HG02870 (cell line): Measurements from ENCODE around the gene MLH1.
A peak's percentile ranks its signal among the peaks of the same experiment; 100 is the strongest.
"Not testable (repeated sequence)": the region's sequence is repeated elsewhere in the genome, so short reads cannot be mapped to it uniquely, and the experiment has no call there.

ENCODE experiments used
- ATAC-seq: cut with Tn5 transposase; IDR thresholded peaks from one replicate; pipeline ENCODE4 v1.9.1; 2021; ENCODE audit warnings: mild to moderate bottlenecking, moderate library complexity; ENCODE audit not compliant: unreplicated experiment

The MLH1 gene

DNA sequence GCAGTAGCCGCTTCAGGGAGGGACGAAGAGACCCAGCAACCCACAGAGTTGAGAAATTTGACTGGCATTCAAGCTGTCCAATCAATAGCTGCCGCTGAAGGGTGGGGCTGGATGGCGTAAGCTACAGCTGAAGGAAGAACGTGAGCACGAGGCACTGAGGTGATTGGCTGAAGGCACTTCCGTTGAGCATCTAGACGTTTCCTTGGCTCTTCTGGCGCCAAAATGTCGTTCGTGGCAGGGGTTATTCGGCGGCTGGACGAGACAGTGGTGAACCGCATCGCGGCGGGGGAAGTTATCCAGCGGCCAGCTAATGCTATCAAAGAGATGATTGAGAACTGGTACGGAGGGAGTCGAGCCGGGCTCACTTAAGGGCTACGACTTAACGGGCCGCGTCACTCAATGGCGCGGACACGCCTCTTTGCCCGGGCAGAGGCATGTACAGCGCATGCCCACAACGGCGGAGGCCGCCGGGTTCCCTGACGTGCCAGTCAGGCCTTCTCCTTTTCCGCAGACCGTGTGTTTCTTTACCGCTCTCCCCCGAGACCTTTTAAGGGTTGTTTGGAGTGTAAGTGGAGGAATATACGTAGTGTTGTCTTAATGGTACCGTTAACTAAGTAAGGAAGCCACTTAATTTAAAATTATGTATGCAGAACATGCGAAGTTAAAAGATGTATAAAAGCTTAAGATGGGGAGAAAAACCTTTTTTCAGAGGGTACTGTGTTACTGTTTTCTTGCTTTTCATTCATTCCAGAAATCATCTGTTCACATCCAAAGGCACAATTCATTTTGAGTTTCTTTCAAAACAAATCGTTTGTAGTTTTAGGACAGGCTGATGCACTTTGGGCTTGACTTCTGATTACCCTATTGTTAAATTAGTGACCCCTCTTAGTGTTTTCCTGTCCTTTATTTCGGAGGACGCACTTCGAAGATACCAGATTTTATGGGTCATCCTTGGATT lies at the start of gene MLH1:
Gene MLH1, plus strand, starts transcription at position 193 of the 958 bp plus-strand sequence. Its CDS starts 30 bp downstream, at position 223.
- ATAC-seq: peak; percentile 91

DNA sequence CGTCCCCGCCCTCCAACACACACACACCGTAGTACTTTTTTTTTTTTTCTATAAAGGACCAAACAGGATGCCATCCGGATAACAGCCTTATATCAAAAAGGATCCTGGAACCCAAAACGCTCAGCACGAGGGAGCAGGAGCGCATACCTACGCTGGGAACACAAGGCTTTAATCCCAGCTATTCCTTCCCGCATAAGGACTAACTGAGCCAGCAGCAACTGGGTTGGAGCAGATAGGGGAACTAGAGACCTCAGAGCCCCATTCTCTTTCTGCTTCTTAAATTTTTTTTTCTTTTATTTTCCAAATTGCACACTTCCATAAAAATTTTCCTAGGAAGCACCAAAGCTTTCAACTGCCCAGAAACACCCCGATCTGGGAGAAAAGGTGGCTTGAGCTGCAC lies 49.7 kb upstream of the MLH1 start:
- no peak for ATAC-seq

DNA sequence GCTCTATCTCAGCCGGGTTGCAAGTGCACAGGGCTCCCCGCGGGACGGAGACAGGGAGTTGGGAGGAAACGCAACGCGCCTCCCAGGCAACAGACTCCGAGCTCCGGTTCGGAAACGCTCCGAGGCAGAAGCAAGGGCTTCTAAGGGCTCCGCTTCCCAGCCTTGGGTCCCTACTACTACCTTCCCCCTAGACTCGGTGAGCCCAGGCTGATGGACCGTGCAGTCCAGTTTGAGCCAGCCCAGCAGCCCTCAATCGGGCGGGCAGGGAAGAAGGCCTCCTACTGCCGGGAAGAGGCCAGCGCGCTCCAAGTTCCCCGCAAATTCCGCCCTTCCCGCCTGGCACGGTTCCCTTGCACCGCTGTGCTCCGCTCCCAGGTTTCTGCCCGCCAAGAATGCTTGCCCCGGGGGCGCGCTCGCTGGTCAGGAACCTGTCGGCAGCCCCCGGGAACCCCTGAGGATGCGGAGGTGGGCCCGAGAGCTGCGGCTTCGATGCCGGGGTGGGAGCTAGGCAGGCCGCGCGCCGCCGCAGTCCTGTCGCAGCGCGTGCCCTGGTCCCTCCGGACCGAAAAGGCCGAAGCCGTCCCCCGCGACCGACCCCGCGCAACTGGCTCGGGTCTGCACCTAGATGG lies 49.2 kb upstream of the MLH1 start:
- peak; percentile 36 for ATAC-seq

DNA sequence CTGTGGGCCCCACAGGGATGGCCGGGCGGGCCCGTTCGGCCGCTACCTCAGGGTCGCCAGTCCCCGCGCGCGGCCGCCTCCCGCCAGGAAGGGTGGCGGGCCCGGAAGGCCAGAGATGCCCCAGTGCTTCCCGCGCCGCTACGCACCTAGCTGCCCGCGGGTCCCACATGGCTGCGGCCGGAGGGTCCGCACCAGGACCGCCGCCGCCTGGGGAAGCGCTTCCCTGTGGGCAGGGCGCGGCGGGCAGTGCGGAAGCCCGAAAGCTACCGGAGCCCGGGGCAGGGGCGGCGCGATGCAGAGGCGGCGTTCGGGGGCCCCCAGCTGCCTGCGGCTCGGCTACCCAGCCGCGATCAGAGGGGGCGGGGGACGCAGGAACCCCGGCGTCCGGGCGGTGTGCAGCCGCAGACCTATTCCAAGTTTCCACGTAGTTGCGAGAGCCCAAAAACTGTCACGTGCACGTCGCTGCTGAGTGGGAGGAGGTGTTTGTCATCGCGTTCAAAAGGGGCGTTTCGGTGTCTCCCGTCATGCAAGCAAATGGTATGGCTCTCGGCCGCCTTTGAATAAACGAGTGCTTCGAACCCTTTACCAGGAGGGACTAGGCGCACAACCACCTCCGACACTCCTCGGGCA lies 48.6 kb upstream of the MLH1 start, which contains the start of gene TRANK1:
Gene TRANK1, minus strand, starts transcription at position 414 of the 630 bp plus-strand sequence. Its CDS starts 245 bp downstream, at position 169.
- peak; percentile 49 for ATAC-seq

DNA sequence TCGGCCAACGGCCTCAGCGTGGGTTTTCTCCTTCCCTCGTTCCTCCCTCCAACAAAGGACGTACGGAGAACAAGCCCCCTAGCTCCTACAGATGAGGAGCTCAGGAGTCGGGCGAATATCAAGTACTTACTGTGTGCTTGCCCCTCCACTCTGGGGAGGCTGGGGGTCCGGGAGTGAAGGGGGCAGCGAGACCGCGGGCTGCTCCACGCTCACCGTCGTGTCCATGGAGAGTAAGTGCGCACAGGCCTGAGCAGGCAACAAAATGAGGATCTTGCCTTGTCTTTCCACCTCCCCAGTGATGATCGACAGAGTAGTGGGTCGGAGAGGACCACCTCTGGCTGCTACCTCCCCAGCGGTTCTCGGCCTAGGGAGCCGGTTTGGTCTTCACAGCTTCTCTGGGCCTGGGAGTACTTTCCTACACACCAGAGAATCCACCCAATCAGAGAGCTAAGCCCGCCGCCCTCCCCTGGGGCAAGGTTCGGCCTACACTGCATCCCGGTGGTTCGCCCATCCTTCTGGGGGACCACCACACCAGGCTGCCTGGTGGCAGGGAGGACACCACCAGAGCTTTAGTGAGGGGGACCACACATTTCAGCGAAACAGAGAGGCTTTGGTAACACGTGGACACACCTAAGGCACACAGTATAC lies 47.9 kb upstream of the MLH1 start:
- ATAC-seq: no peak

DNA sequence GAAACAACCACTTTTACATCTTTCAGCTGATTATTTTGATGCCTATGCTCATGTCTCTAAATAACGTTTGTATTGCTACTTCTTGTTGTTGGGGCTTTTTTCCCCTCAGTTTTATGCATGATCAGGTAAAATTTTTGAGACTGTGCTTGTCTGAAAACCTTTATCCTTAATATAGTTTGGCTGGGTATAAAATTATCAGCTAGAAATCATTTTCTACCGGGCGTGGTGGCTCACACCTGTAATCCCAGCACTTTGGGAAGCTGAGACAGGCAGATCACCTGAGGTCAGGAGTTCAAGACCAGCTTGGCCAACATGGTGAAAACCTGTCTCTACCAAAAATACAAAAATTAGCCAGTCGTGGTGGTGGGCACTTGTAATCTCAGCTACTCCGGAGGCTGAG lies 45.5 kb upstream of the MLH1 start:
- ATAC-seq: not testable (repeated sequence)

DNA sequence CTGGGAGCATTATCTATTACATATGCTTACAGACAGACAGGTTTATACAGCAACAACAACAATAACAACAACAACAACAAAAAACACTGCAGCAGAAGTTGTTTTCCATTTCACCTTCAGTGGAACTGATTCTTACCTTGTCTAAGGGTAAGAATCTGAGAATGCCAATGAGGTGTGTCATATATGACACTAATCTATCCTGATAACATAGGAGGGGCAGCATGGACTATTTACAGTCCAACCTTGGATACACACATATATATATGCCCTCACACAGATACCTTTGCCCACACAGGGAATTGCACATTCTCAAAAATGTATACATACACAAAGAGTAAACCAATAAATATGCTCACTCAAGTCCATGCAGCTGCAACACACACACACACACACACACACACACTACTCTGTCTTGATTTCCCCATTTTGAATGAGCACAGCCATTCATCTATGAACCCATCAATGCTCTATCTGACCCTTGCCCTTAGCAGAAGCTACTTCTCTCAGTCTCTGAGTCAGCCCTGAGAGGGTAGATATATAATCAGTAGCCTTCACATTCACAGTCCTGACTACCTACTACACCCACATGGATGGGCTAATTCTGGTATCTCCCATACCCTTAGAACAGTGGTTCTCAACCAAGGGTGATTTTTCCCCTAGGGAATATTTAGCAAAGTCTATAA lies 38.7 kb upstream of the MLH1 start:
- ATAC-seq: no peak

DNA sequence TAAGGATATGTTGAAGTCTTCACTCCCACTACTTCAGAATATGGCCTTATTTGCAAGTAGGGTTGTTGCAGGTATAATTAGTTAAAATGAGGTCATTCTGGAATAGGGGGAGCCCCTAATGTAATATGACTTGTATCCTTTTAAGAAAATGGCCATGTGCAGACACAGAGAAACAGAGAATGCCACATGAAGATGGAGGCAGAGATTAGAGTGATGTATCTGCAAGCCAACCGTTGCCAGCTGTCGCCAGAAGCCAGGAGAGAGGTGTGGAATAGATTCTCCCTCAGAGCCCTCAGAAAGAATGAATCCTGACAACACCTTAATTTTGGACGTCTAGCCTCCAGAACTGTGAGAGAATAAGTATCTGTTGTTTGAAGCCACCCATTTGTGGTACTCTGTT lies 37.2 kb upstream of the MLH1 start:
- no peak for ATAC-seq

DNA sequence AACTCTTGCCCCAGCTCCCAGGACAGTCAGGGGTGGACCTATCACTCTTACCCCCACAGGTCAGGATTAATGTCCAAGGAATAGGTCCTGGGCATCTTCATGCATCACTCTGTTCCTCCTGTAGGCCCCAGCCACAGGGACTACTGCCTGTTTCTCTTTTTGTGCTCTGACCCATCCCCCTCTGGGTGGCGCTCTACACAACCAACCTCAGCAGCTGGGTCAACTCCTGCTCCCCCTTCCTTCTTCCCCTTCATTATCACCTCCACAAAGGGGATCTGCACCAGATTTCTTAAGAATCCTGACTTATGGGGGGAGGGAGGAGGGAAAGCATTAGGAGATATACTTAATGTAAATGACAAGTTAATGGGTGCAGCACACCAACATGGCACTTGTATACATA lies 36.3 kb upstream of the MLH1 start:
- ATAC-seq: no peak

DNA sequence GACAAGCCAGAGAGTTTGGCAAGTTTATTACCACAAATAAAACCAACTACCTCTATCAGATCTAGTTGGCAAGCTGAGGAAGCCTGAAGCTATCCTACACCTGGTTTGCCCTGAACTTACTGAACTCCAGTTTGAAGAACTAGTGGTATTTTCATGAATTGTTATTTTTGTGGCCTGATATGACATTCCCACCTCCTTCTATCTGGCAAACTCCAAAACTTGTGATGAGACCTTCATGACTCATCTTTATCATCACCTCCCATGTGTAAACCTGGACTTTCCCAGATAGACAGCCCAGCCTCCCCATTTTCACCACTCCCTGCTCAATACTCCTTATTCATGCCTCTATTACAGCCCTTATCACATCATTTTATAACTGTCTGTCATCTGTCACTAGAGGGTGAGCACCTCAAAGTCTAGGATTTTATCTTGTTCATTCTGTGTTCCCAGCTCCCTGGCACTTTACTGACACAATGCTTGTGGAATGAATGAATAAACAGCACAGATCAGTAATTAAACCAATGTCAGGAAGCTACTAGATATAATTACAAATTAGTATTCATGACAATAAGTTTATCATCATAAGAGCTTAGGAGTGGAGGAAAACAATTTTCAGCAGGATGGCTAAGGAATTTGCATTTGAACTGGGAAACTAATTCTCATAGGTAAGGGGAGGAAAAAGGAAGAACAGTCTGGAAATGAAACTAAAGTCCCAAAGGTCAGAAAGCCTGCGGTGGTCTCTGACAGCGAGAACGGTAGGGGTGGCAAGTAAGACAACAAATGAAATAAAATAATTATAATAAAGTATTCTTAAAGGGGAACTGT lies 35.2 kb upstream of the MLH1 start:
- ATAC-seq: no peak

DNA sequence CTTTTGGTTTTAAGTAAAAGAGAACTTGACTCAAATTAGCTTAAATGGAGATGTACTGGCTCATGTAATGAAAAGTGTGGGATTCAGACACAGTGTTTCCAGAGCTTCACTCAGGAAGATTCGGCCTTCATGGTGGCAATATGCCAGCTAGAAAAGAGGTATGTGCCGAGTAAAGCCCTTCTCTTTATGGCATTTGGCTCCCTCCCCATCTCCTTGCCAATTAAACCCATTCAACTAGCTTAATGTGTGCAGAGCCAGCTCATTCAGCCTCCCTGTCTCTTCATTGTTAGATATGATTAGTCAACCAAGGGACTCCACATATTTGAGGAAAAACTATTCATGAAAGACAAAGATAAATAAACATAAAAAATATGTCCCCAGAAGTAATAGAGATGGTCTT lies 33.5 kb upstream of the MLH1 start:
- no peak for ATAC-seq

DNA sequence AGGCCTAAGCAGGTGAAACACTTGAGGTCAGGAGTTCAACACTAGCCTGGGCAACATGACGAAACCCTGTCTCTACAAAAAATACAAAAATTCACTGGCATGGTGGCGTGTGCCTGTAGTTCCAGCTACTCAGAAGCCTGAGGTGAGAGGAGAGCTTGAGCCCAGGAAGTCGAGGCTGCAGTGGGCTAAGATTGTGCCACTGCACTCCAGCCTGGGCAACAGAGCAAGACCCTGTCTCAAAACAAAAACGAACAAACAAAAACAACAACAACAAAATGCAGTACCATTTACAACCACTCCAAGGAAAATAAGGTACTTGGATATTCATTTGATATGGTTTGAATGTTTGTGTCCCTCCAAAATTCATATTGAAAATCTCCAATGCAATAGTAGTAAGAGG lies 32.8 kb upstream of the MLH1 start:
- no peak for ATAC-seq

DNA sequence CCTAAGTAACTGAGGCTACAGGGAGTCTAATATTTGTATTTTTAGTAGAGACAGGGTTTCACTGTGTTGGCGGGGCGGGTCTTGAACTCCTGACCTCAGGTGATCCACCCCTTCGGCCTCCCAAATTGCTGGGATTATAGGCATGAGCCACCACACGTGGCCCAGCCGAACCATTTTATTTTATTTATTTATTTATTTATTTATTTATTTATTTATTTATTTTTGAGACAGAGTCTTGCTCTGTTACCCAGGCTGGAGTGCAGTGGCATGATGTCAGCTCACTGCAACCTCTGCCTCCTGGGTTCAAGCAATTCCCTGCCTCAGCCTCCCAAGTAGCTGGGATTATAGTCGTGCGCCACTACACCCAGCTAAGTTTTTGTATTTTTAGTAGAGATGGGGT lies 30.3 kb upstream of the MLH1 start:
- ATAC-seq: not testable (repeated sequence)

DNA sequence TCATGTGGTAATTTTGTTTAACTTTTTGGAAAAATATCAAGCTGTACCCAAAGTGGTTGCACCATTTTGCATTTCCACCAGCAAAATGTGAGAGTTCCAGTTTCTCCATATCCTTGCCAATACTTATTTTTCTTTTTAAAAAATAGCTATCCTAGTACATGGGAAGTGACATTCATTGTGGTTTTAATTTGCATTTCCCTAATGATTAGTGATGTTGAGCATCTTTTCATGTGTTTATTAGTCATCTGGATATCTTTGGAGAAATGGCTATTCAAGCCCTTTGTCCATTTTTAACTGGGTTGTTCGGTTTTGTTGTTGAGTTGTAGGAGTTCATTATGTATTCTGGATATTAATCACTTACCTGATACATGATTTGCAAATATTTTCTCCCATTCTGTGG lies 29.0 kb upstream of the MLH1 start:
- ATAC-seq: no peak

DNA sequence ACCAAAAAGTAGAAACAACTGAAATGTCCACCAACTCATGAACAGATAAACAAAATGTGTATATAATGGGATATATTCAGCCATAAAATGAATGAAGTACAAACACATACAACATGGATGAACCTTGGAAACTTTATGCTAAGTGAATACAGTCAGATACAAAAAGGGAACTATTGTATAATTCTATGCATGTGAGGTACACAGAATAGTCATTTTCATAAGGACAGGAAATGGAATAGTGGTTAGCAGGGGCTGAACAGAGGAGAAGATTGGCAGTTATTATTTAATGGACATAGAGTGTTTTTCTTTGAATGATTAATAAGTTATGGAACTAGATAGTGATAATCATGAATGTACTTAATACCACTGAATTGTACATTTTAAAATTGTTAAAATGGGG lies 28.5 kb upstream of the MLH1 start:
- peak; percentile 58 for ATAC-seq

DNA sequence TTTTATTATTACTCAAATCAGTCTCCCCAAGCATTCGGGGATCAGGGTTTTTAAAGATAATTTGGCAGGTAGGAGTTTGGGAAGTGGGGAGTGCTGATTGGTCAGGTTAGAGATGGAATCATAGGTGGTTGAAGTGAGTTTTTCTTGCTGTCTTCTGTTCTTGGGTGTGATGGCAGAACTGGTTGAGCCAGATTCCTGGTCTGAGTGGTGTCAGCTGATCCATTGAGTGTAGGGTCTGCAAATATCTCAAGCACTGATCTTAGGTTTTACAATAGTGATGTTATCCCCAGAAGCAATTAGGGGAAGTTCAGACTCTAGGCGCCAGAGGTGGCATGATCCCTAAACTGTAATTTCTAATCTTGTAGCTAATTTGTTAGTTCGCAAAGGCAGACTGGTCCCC lies 27.9 kb upstream of the MLH1 start:
- no peak for ATAC-seq

DNA sequence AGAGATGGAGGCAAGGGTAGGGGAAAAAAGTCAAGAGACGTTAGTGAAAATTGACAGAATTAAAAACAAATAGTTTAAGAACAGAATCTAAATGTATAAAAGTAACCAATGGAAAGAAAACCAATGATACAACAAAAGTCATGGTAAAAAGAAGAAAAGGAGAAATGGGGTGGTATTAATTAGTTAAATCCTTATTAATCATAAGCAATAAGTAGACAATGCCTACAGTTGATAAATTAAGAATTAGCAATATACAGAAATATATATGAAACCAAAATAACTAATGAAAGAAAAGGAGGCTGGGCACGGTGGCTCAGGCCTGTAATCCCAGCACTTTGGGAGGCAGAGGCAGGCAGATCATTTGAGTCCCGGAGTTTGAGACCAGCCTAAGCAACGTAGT lies 24.2 kb upstream of the MLH1 start:
- ATAC-seq: no peak

DNA sequence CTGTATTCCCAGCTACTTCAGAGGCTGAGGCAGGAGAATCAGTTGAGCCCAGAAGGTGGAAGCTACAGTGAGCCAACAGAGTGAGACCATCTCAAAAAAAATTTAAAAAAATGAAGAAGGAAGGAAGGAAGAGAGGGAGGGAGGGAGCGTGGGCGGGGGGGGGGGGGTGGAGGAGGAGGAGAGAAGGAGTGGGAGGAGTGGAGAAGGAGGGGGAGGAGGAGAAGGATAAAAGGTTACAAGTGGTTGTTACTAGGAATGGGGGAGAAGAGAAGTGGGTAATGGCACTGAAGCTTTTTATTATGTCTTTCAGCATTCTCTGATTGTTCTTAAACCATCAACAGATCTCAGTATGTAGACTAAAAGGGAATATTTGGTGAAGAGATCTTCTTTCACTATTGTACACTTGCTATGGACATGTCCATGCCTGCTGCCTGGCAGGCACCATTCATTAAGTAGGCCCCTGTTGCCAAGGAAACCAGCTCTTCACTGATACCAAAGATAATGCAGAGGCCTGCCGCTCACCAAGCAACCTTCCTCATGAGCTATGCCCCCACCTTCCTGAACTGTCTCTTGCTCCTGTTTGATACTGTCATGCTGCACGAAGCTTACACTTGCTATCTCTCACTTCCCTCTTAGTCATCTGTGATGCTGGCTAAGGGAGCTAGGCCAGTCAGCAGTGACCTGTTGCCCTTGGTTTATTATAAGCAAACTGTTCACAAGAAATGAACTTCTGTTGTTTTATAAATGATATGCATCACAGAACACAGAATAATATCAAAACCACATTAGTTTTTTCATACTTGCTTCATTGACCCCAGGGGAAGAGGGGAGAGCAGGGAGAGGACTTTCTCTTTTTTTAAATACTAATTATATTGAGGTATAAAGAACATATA lies 23.5 kb upstream of the MLH1 start:
- ATAC-seq: peak; percentile 99

DNA sequence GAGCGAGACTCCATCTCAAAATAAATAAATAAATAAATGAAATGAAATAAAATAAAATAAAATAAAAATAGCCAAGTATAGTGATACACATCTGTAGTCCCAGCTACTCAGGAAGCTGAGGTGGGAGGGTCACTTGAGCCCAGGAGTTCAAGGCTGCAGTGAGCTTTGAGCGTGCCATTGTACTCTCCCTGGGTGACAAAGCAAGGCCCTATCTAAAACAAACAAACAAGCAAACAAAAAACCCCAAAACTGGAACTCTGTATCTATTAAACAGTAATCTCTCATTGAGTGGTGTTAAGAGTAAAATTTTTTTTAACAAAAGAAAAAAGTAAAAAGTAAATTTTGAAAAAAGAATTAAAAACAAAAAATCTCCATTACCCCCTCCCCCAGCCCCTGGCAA lies 21.2 kb upstream of the MLH1 start:
- no peak for ATAC-seq
